ENCODE data around the gene PDGFB. TPM values are rescaled to one million over a fixed set of nuclear protein-coding genes. Genes with fewer than 3 reads are reported as not detected.

Gene PDGFB
- total RNA-seq, 2 experiments from 2014 or later, result 6.4 to 6.5 TPM

GRCh38 chr22:39245130-39246039 lies 603 bp upstream of the PDGFB start:
- Mint-ChIP-seq H3K36me3 (ENCODE audit: low read depth) (peaks cover 10% of the 10 kb centered on the region), H3K4me3 (no peak overlapping the region), H3K9me3 (no peaks in the 10 kb centered on the region), H3K4me1 (peaks cover 30% of the 10 kb centered on the region), H3K27me3 (peaks cover 62% of the 10 kb centered on the region), H3K27ac (peak overlapping the region; percentile 29)
- CTCF ChIA-PET, result interaction anchor here (1.0 kb wide), 1 partner anchor 74 kb away, joined by 3 read pairs; no protein-coding TSS in a partner anchor
- POLR2A ChIA-PET, result interaction anchor here (1.0 to 1.6 kb wide), 2 partner anchors 8 to 74 kb away, joined by 4 to 6 read pairs; partner anchors contain the start of gene RPL3
- no peak for DNase-seq

- DNase-seq, result no peak
- no peaks in the 10 kb centered on the region for H3K9me3 Mint-ChIP-seq
- CTCF ChIA-PET, result no interaction called here
- H3K4me1 Mint-ChIP-seq, result peaks cover 41% of the 10 kb centered on the region
- POLR2A ChIA-PET, result interaction anchor here (1.6 kb wide), 1 partner anchor 75 kb away, joined by 6 read pairs; the partner anchor contains the start of gene RPL3
- peak overlapping the region; percentile 57 for H3K4me3 Mint-ChIP-seq
- H3K36me3 Mint-ChIP-seq (ENCODE audit: low read depth), result peaks cover 10% of the 10 kb centered on the region
- H3K27me3 Mint-ChIP-seq, result peaks cover 54% of the 10 kb centered on the region
- H3K27ac Mint-ChIP-seq, result peak overlapping the region; percentile 48
Measured at GRCh38 chr22:39244136-39244495, 666 bp downstream of the PDGFB start.

- no peak for DNase-seq
- no peaks in the 10 kb centered on the region for H3K9me3 Mint-ChIP-seq
- H3K36me3 Mint-ChIP-seq (ENCODE audit: low read depth), result peaks cover 10% of the 10 kb centered on the region
- peaks cover 59% of the 10 kb centered on the region for H3K27me3 Mint-ChIP-seq
- ChIA-PET POLR2A (no interaction called here), CTCF (no interaction called here)
- H3K4me1 Mint-ChIP-seq, result peaks cover 46% of the 10 kb centered on the region
- H3K27ac Mint-ChIP-seq, result no peak overlapping the region
- H3K4me3 Mint-ChIP-seq, result peak overlapping the region; percentile 71
Measured at GRCh38 chr22:39243439-39244135, 1.2 kb downstream of the PDGFB start.

- H3K4me3 Mint-ChIP-seq, result peak overlapping the region; percentile 71
- POLR2A ChIA-PET, result interaction anchor here (3.2 kb wide), 1 partner anchor 76 kb away, joined by 29 read pairs; the partner anchor contains the start of gene RPL3
- peaks cover 62% of the 10 kb centered on the region for H3K27me3 Mint-ChIP-seq
- peaks cover 46% of the 10 kb centered on the region for H3K4me1 Mint-ChIP-seq
- H3K36me3 Mint-ChIP-seq (ENCODE audit: low read depth), result peaks cover 10% of the 10 kb centered on the region
- H3K9me3 Mint-ChIP-seq, result no peaks in the 10 kb centered on the region
- CTCF ChIA-PET, result no interaction called here
- H3K27ac Mint-ChIP-seq, result no peak overlapping the region
- no peak for DNase-seq
Measured at GRCh38 chr22:39242595-39243438, 2.0 kb downstream of the PDGFB start.

GRCh38 chr22:39241794-39242594 lies 2.8 kb downstream of the PDGFB start:
- DNase-seq, result peak; percentile 35
- peaks cover 10% of the 10 kb centered on the region for H3K36me3 Mint-ChIP-seq (ENCODE audit: low read depth)
- H3K4me1 Mint-ChIP-seq, result peaks cover 52% of the 10 kb centered on the region
- H3K9me3 Mint-ChIP-seq, result no peaks in the 10 kb centered on the region
- POLR2A ChIA-PET, result interaction anchor here (1.3 to 3.2 kb wide), 4 partner anchors 12 to 279 kb away, joined by 4 to 29 read pairs (median 7); partner anchors contain the start of genes ATF4 and RPL3
- CTCF ChIA-PET, result interaction anchor here (0.8 kb wide), 1 partner anchor 71 kb away, joined by 4 read pairs; no protein-coding TSS in a partner anchor
- H3K27me3 Mint-ChIP-seq, result peaks cover 64% of the 10 kb centered on the region
- H3K27ac Mint-ChIP-seq, result peak overlapping the region; percentile 82
- H3K4me3 Mint-ChIP-seq, result peak overlapping the region; percentile 74

DNA sequence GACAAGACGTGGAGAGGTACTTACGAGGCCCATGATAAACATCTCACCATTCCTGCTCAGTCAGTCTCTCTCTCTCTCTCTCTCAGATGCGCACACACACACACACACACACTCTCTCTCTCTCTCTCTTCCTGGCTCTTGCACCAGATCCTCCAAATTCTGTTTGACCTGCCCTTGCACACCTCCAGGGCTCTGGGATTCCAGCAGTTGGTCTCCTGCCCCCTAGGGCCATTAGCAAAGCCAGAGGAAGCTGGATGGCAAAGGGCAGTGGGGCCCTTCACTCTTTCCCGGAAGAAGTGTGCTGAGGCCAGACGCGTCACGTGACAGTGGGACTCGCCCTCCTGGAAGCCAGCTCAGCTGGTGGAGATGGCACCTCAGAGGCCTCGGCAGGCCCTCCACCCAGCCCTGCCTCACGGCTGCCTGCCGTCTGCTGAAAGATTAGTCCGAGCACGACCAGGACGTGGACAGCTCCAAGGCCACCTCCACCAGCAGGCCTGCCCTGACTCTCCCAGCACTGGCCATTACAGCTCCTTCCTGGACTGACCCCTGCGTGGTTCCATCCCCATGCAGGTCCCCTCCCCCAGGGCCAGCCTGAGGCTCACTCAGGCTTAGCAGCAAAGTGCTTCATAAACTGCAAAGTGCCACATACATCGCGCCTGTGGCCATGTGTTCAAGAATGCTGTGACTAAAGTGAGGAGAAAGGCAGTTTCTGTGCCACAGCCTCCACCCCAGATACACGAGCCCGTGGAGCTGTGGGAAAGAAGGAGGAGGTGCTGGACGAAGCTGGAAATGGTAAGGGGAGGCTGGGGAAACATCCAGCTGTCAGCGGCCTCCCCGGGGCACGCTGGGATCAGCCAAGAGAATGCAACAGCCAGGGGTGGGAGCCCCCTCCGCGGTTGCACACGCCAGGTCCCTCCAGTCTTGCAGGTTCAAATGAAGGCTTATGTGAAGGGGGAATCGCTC lies 3.7 kb downstream of the PDGFB start:
- H3K4me1 Mint-ChIP-seq, result peaks cover 61% of the 10 kb centered on the region
- H3K9me3 Mint-ChIP-seq, result no peaks in the 10 kb centered on the region
- H3K4me3 Mint-ChIP-seq, result peak overlapping the region; percentile 74
- peak; percentile 69 for DNase-seq
- peaks cover 61% of the 10 kb centered on the region for H3K27me3 Mint-ChIP-seq
- ChIA-PET POLR2A (interaction anchor here (0.7 to 3.2 kb wide), 9 partner anchors 11 to 1651 kb away, joined by 3 to 29 read pairs (median 5); partner anchors contain the start of genes ATF4 and RPL3), CTCF (interaction anchor here (0.8 to 1.8 kb wide), 2 partner anchors 70 to 371 kb away, joined by 4 read pairs; no protein-coding TSS in a partner anchor)
- H3K36me3 Mint-ChIP-seq (ENCODE audit: low read depth), result peaks cover 10% of the 10 kb centered on the region
- peak overlapping the region; percentile 82 for H3K27ac Mint-ChIP-seq

DNA sequence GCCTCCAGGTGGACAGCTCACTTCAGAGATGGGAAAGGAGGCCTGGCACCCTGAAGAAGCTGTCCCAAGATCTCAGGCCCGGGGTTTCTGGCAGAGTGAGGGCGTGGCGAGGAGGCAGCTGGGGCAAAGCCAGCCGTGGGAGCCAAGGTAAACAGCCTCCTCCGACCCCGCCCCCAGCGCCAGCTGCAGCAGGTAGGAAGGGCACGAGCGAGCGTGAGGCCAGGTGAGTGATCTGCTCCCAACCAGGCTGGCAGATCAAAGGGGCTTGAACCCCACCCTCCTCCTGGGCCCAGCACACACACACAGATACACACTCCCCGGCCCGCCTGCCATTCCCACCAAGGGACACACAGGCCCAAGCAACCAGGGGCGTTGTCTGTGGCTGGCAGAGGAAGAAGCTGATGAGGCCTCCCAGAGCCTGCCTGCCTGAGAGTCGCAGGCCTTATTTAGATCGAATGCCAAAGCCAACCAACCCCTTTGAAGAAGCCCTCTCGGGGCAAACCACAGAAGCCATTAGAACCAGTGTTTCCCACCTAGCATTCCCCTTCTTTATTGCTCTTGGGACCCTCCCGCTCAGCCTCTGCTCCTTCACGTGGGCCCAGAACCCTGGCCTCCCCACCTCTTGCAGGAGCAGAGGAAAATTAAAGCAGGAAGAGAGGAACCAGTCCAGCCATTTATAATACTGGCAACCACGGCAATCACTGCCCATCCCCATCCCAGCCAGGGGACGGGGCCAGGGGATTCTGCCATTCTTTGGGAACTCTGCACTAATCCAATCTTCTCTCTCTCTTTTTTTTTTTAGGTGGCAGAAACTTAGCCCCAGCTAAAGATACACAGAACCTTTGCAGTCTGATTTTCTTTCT lies 5.0 kb downstream of the PDGFB start:
- H3K4me1 Mint-ChIP-seq, result peaks cover 68% of the 10 kb centered on the region
- CTCF ChIA-PET, result interaction anchor here (0.6 to 1.8 kb wide), 3 partner anchors 69 to 716 kb away, joined by 3 to 4 read pairs (median 3); no protein-coding TSS in a partner anchor
- H3K27ac Mint-ChIP-seq, result peak overlapping the region; percentile 82
- H3K9me3 Mint-ChIP-seq, result no peaks in the 10 kb centered on the region
- no peak for DNase-seq
- POLR2A ChIA-PET, result interaction anchor here (1.2 to 3.2 kb wide), 6 partner anchors 9 to 79 kb away, joined by 3 to 29 read pairs (median 5); partner anchors contain the start of gene RPL3
- peaks cover 57% of the 10 kb centered on the region for H3K27me3 Mint-ChIP-seq
- H3K4me3 Mint-ChIP-seq, result peak overlapping the region; percentile 74
- peaks cover 10% of the 10 kb centered on the region for H3K36me3 Mint-ChIP-seq (ENCODE audit: low read depth)

DNA sequence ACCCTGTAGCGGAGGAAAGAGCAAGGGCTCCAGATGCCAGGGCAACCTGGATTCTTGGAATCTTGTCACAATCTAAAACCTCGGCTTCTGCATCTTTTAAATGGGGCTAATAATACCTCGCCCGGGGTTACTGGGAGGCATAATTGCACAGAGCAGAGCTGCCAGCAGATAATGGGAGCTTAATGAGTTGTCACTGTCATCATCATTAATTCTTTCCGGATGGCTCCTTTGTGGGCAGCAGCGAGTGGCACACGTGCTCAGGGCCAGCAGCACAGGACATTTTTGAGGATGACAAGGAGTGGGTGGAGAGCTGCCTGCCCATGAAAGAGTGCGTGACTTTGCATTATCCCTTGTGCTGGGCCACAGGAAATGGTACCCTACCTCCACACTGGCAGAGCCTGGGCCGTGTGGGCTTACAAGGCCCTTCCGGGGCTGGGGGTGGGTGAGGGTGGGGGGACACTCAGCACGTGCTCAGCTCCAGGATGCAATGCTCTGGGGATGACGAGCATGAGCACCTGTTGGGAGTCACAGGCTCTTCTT lies 5.7 kb downstream of the PDGFB start:
- Mint-ChIP-seq H3K36me3 (ENCODE audit: low read depth) (peaks cover 10% of the 10 kb centered on the region), H3K9me3 (no peaks in the 10 kb centered on the region), H3K4me1 (peaks cover 63% of the 10 kb centered on the region), H3K4me3 (no peak overlapping the region), H3K27me3 (peaks cover 58% of the 10 kb centered on the region), H3K27ac (no peak overlapping the region)
- ChIA-PET CTCF (interaction anchor here (1.0 kb wide), 1 partner anchor 68 kb away, joined by 3 read pairs; no protein-coding TSS in a partner anchor), POLR2A (interaction anchor here (1.2 kb wide), 1 partner anchor 80 kb away, joined by 3 read pairs; no protein-coding TSS in a partner anchor)
- no peak for DNase-seq

DNA sequence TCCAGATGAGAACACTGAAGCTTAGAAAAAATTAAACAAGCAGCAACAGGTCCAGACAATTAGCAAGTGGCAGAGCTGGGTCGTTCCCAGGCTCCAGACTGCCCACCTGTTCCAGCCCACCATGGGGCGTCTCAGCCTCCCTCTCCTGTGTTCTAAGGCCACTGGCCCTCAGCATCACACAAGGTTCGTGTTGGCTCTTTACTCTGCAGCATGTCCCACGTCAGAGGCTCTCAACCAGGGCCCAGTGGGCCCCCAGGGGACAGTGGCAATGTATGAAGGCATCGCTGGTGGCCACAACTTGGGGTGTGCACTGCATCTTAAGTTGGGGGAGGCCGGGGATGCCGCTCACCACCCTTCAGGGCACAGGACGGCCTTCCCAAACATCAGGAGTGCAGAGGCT lies 6.2 kb downstream of the PDGFB start:
- POLR2A ChIA-PET, result interaction anchor here (1.2 kb wide), 1 partner anchor 80 kb away, joined by 3 read pairs; no protein-coding TSS in a partner anchor
- DNase-seq, result no peak
- Mint-ChIP-seq H3K27ac (no peak overlapping the region), H3K4me1 (peaks cover 61% of the 10 kb centered on the region), H3K36me3 (ENCODE audit: low read depth) (peaks cover 10% of the 10 kb centered on the region), H3K4me3 (no peak overlapping the region), H3K27me3 (peaks cover 56% of the 10 kb centered on the region), H3K9me3 (no peaks in the 10 kb centered on the region)
- CTCF ChIA-PET, result no interaction called here

- Mint-ChIP-seq H3K4me3 (no peak overlapping the region), H3K27ac (no peak overlapping the region), H3K27me3 (peaks cover 55% of the 10 kb centered on the region), H3K9me3 (no peaks in the 10 kb centered on the region), H3K36me3 (ENCODE audit: low read depth) (peaks cover 10% of the 10 kb centered on the region), H3K4me1 (peaks cover 60% of the 10 kb centered on the region)
- CTCF ChIA-PET, result no interaction called here
- no peak for DNase-seq
- POLR2A ChIA-PET, result no interaction called here
Measured at GRCh38 chr22:39238101-39238466, 6.7 kb downstream of the PDGFB start.

Data from activated CD4-positive, alpha-beta memory T cell treated with anti-CD3 and anti-CD28 coated beads, Interleukin-2, amount 10 ng/mL, durations not matched to agents 7 days and 5 days (primary cell).